ENCODE measurements around the gene RGMB.

DNA sequence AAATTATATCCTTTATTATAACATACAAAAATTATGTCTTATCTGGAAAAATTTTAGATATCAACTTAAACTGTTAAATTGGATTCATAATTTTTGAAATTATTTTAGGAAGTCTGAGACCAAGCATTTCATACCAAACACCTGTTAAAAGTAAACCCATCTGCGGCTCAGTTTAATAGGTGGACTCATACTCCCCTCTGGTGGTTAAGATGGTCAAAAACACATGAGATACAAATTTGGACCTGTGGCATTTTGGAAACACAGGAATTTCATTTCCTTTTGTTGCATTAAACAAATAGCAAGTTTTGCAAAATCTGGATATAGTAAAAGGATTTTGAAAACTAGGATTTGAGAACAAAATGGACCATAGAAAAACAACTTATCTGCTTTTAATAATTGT lies 53.7 kb downstream of the RGMB start:
- no peak for TF ChIP-seq CREB1 (IDR thresholded peaks at IDR 0.05; ENCODE audit: low read depth)
- TF ChIP-seq EP300 (IDR thresholded peaks at IDR 0.05; ENCODE audit: borderline replicate concordance) = no peak
- no peak for TF ChIP-seq TEAD4 (IDR thresholded peaks at IDR 0.05)
- no peak for TF ChIP-seq EGR1 (IDR thresholded peaks at IDR 0.05)
- TF ChIP-seq TAF1 (IDR thresholded peaks at IDR 0.05; ENCODE audit: low read depth) = no peak
- TF ChIP-seq NFIC (IDR thresholded peaks at IDR 0.05) = no peak
- TF ChIP-seq YY1 (IDR thresholded peaks at IDR 0.05; ENCODE audit: low read depth) = no peak
- peak; percentile 72 for TF ChIP-seq RAD21 (IDR thresholded peaks at IDR 0.05; ENCODE audit: low read depth)
- TF ChIP-seq, protein P1, sequence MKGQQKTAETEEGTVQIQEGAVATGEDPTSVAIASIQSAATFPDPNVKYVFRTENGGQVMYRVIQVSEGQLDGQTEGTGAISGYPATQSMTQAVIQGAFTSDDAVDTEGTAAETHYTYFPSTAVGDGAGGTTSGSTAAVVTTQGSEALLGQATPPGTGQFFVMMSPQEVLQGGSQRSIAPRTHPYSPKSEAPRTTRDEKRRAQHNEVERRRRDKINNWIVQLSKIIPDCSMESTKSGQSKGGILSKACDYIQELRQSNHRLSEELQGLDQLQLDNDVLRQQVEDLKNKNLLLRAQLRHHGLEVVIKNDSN (IDR thresholded peaks at IDR 0.05) = no peak
- TF ChIP-seq, protein P2, sequence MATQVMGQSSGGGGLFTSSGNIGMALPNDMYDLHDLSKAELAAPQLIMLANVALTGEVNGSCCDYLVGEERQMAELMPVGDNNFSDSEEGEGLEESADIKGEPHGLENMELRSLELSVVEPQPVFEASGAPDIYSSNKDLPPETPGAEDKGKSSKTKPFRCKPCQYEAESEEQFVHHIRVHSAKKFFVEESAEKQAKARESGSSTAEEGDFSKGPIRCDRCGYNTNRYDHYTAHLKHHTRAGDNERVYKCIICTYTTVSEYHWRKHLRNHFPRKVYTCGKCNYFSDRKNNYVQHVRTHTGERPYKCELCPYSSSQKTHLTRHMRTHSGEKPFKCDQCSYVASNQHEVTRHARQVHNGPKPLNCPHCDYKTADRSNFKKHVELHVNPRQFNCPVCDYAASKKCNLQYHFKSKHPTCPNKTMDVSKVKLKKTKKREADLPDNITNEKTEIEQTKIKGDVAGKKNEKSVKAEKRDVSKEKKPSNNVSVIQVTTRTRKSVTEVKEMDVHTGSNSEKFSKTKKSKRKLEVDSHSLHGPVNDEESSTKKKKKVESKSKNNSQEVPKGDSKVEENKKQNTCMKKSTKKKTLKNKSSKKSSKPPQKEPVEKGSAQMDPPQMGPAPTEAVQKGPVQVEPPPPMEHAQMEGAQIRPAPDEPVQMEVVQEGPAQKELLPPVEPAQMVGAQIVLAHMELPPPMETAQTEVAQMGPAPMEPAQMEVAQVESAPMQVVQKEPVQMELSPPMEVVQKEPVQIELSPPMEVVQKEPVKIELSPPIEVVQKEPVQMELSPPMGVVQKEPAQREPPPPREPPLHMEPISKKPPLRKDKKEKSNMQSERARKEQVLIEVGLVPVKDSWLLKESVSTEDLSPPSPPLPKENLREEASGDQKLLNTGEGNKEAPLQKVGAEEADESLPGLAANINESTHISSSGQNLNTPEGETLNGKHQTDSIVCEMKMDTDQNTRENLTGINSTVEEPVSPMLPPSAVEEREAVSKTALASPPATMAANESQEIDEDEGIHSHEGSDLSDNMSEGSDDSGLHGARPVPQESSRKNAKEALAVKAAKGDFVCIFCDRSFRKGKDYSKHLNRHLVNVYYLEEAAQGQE (IDR thresholded peaks at IDR 0.05; ENCODE audit: low read depth) = no peak
- TF ChIP-seq CEBPB (IDR thresholded peaks at IDR 0.05) = no peak
- no peak for TF ChIP-seq TCF12 (IDR thresholded peaks at IDR 0.05; ENCODE audit: low read depth)
- TF ChIP-seq, protein P3, sequence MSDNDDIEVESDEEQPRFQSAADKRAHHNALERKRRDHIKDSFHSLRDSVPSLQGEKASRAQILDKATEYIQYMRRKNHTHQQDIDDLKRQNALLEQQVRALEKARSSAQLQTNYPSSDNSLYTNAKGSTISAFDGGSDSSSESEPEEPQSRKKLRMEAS (IDR thresholded peaks at IDR 0.05) = no peak

Measured in Ishikawa (cell line).